ENCODE results near the gene FSCN2. TPM values are rescaled to one million over a fixed set of nuclear protein-coding genes. Genes with fewer than 3 reads are reported as not detected.
A peak's percentile ranks its signal among the peaks of the same experiment; 100 is the strongest.

Gene FSCN2
- polyA plus RNA-seq, 1 of the 3 experiments (the other 2 are of a cell fraction), result 2.1 TPM

GRCh38 chr17:81558941-81559806, 31.0 kb downstream of the FSCN2 start:
- H3K9me2 ChIP-seq, result no peaks in the 10 kb centered on the region
- peaks cover 10% of the 10 kb centered on the region; the same call in 1 of the 2 replicates for H4K20me1 ChIP-seq (ENCODE audit: insufficient read depth)
- no peak for TF ChIP-seq EZH2phosphoT487 (IDR thresholded peaks at IDR 0.05; ENCODE audit: borderline replicate concordance, low read depth)
- TF ChIP-seq, protein P1, sequence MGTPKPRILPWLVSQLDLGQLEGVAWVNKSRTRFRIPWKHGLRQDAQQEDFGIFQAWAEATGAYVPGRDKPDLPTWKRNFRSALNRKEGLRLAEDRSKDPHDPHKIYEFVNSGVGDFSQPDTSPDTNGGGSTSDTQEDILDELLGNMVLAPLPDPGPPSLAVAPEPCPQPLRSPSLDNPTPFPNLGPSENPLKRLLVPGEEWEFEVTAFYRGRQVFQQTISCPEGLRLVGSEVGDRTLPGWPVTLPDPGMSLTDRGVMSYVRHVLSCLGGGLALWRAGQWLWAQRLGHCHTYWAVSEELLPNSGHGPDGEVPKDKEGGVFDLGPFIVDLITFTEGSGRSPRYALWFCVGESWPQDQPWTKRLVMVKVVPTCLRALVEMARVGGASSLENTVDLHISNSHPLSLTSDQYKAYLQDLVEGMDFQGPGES (IDR thresholded peaks at IDR 0.05; ENCODE audit: low read depth, low read length), result no peak
- TF ChIP-seq, protein P2, sequence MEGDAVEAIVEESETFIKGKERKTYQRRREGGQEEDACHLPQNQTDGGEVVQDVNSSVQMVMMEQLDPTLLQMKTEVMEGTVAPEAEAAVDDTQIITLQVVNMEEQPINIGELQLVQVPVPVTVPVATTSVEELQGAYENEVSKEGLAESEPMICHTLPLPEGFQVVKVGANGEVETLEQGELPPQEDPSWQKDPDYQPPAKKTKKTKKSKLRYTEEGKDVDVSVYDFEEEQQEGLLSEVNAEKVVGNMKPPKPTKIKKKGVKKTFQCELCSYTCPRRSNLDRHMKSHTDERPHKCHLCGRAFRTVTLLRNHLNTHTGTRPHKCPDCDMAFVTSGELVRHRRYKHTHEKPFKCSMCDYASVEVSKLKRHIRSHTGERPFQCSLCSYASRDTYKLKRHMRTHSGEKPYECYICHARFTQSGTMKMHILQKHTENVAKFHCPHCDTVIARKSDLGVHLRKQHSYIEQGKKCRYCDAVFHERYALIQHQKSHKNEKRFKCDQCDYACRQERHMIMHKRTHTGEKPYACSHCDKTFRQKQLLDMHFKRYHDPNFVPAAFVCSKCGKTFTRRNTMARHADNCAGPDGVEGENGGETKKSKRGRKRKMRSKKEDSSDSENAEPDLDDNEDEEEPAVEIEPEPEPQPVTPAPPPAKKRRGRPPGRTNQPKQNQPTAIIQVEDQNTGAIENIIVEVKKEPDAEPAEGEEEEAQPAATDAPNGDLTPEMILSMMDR (IDR thresholded peaks at IDR 0.05), result peak; percentile 47
- TF ChIP-seq EP300 (IDR thresholded peaks at IDR 0.05; ENCODE audit: borderline replicate concordance in 1 of 2, low read depth in 1 of 2, low read length in 1 of 2), result no peak
- no peak for TF ChIP-seq RXRA (IDR thresholded peaks at IDR 0.05; ENCODE audit: borderline replicate concordance, low read depth)
- TF ChIP-seq PBX3 (IDR thresholded peaks at IDR 0.05), result no peak
- no peak for TF ChIP-seq JUND (IDR thresholded peaks at IDR 0.05)
- TF ChIP-seq CHD2 (IDR thresholded peaks at IDR 0.05; ENCODE audit: low read length, partially characterized antibody), result no peak
- no peak for TF ChIP-seq NRF1 (IDR thresholded peaks at IDR 0.05; ENCODE audit: low read depth, low read length)
- TF ChIP-seq MXI1 (IDR thresholded peaks at IDR 0.05; ENCODE audit: low read depth, low read length), result no peak
- TF ChIP-seq GATA2 (CRISPR knock-in tag; IDR thresholded peaks at IDR 0.05), result no peak
- no peak for TF ChIP-seq GABPA (IDR thresholded peaks at IDR 0.05; ENCODE audit: low read depth)
- no peak for TF ChIP-seq USF2 (IDR thresholded peaks at IDR 0.05; ENCODE audit: borderline replicate concordance, low read depth, low read length)
- TF ChIP-seq FOXJ3 (CRISPR knock-in tag; IDR thresholded peaks at IDR 0.05), result no peak
- TF ChIP-seq RFX5 (IDR thresholded peaks at IDR 0.05; ENCODE audit: low read length), result no peak
- TF ChIP-seq MEF2A (IDR thresholded peaks at IDR 0.05; ENCODE audit: borderline replicate concordance, low read depth), result no peak
- no peak for TF ChIP-seq TCF12 (IDR thresholded peaks at IDR 0.05)
- TF ChIP-seq TEAD4 (IDR thresholded peaks at IDR 0.05; ENCODE audit: borderline replicate concordance, insufficient read depth), result no peak
- no peak for TF ChIP-seq USF1 (IDR thresholded peaks at IDR 0.05; ENCODE audit: borderline replicate concordance, low read depth)
- peak; percentile 15; the same call in 1 of the 2 replicates for TF ChIP-seq RAD21 (IDR thresholded peaks at IDR 0.05; ENCODE audit: low read length)
- no peak for TF ChIP-seq SIN3A (IDR thresholded peaks at IDR 0.05; ENCODE audit: borderline replicate concordance, low read depth, low read length)
- no peak for TF ChIP-seq POLR2AphosphoS5 (IDR thresholded peaks at IDR 0.05; ENCODE audit: low read depth, low read length)
- TF ChIP-seq MAX (IDR thresholded peaks at IDR 0.05; ENCODE audit: low read depth), result no peak
- no peak for TF ChIP-seq FOSL2 (IDR thresholded peaks at IDR 0.05; ENCODE audit: borderline replicate concordance, low read depth)
- TF ChIP-seq RCOR1 (IDR thresholded peaks at IDR 0.05; ENCODE audit: low read length), result no peak
- peak; percentile 18; the same call in 1 of the 2 replicates for TF ChIP-seq SMC3 (IDR thresholded peaks at IDR 0.05; ENCODE audit: low read depth, low read length)
- TF ChIP-seq FOXM1 (IDR thresholded peaks at IDR 0.05; ENCODE audit: low read depth), result no peak
- DNase-seq, result no peak
- H3K9ac ChIP-seq, result no peak overlapping the region
- ChIA-PET CTCF (interaction anchor here (0.5 to 3.3 kb wide), 5 partner anchors 21 to 301 kb away, joined by 3 to 16 read pairs (median 3); no protein-coding TSS in a partner anchor), POLR2A (no interaction called here)
- H3K4me1 ChIP-seq (ENCODE audit: control insufficient read depth in 1 of 2, insufficient read depth in 2 of 2, low read depth in 1 of 2, low read length in 1 of 2), result peaks cover 1 to 20% of the 10 kb centered on the region in 2 experiments; a peak in 3 of 4 replicates
- no peaks in the 10 kb centered on the region for H3K27me3 ChIP-seq (ENCODE audit: insufficient read depth)
- peaks cover 43 to 50% of the 10 kb centered on the region in 2 experiments for H3K36me3 ChIP-seq (replicated peaks in 1 of 2; ENCODE audit: control insufficient read depth in 1 of 2, insufficient read depth in 2 of 2, low read length in 1 of 2)
- no peak overlapping the region for H3K27ac ChIP-seq (ENCODE audit: low read depth in 2 of 2, low read length in 1 of 2)
- H3K79me2 ChIP-seq (ENCODE audit: insufficient read depth), result peaks cover 56% of the 10 kb centered on the region
- H3K9me3 ChIP-seq, result no peaks in the 10 kb centered on the region
- H2AFZ ChIP-seq (ENCODE audit: low read depth), result no peak overlapping the region
- 90% methylated on average over 21 of the region's 27 CpGs for WGBS (ENCODE audit: low lambda C conversion rate)
- no peak overlapping the region for H3K4me2 ChIP-seq
- peaks cover 38% of the 10 kb centered on the region for H3F3A ChIP-seq (replicated peaks; ENCODE audit: insufficient read depth)
- H3K4me3 ChIP-seq (ENCODE audit: low read depth in 2 of 2, low read length in 1 of 2), result no peak overlapping the region

Data from SK-N-SH (cell line).